BE2C (cell line): ENCODE results near the gene NRARP.
A peak's percentile ranks its signal among the peaks of the same experiment; 100 is the strongest.
"Not testable (repeated sequence)": the region's sequence is repeated elsewhere in the genome, so short reads cannot be mapped to it uniquely, and the experiment has no call there.

Experiments
- DNase-seq: peaks from one replicate; pipeline ENCODE4 v3.0.0-alpha.2; 2020
- H3K27me3 ChIP-seq: fragments of 250-450 bp; sonication (Bioruptor Pico); 2 replicates; pipeline ENCODE4 v1.5.1; 2020; ENCODE audit warnings: mild to moderate bottlenecking
- H3K36me3 ChIP-seq: fragments of 250-450 bp; sonication (Bioruptor Pico); 2 replicates; pipeline ENCODE4 v1.5.1; 2020; ENCODE audit warnings: mild to moderate bottlenecking
- H3K4me1 ChIP-seq: fragments of 250-450 bp; sonication (Bioruptor Pico); 2 replicates; pipeline ENCODE4 v1.5.1; 2020
- H3K4me3 ChIP-seq: 2 replicates; pipeline ENCODE4 v1.5.1; 2011; ENCODE audit warnings: low read depth, low read length
- H3K9me3 ChIP-seq: fragments of 250-450 bp; sonication (Bioruptor Pico); 2 replicates; pipeline ENCODE4 v1.5.1; 2020
- CTCF ChIP-seq: IDR thresholded peaks from 2 replicates; pipeline ENCODE4 v1.5.1; 2012; ENCODE audit warnings: mild to moderate bottlenecking, low read depth, low read length

The NRARP gene

GRCh38 chr9:137262909-137263285, 39.2 kb downstream of the NRARP start:
- Histone ChIP-seq H3K4me3 (no peak overlapping the region), H3K9me3 (no peaks in the 10 kb centered on the region), H3K4me1 (no peaks in the 10 kb centered on the region), H3K27me3 (no peaks in the 10 kb centered on the region), H3K36me3 (peaks cover 33% of the 10 kb centered on the region)
- no peak for TF ChIP-seq CTCF
- DNase-seq = no peak

- not testable (repeated sequence) for H3K4me1 ChIP-seq, H3K27me3 ChIP-seq, H3K4me3 ChIP-seq, H3K9me3 ChIP-seq
- peaks cover 30% of the 10 kb centered on the region for H3K36me3 ChIP-seq
- TF ChIP-seq CTCF = peak; percentile 47
- DNase-seq = peak; percentile 54
Measured at GRCh38 chr9:137262173-137262908, 39.7 kb downstream of the NRARP start.

GRCh38 chr9:137256856-137257255, 45.2 kb downstream of the NRARP start:
- no peak overlapping the region; the same call in 1 of the 2 replicates for H3K4me3 ChIP-seq
- TF ChIP-seq CTCF = no peak
- H3K9me3 ChIP-seq = no peaks in the 10 kb centered on the region
- peaks cover 4% of the 10 kb centered on the region for H3K4me1 ChIP-seq
- no peak for DNase-seq
- peaks cover 19% of the 10 kb centered on the region for H3K36me3 ChIP-seq
- no peaks in the 10 kb centered on the region for H3K27me3 ChIP-seq

GRCh38 chr9:137256362-137256761, 45.7 kb downstream of the NRARP start:
- no peak for TF ChIP-seq CTCF
- Histone ChIP-seq H3K27me3 (no peaks in the 10 kb centered on the region), H3K4me1 (peaks cover 4% of the 10 kb centered on the region), H3K4me3 (peak overlapping the region; percentile 93), H3K9me3 (no peaks in the 10 kb centered on the region), H3K36me3 (peaks cover 19% of the 10 kb centered on the region)
- DNase-seq = no peak

GRCh38 chr9:137255448-137256114, 46.5 kb downstream of the NRARP start:
- TF ChIP-seq CTCF = no peak

More at GRCh38 chr9:137255448-137256114, 46.5 kb downstream of the NRARP start:
- H3K9me3 ChIP-seq = no peaks in the 10 kb centered on the region
- peaks cover 19% of the 10 kb centered on the region for H3K36me3 ChIP-seq
- no peak for DNase-seq
- H3K4me3 ChIP-seq = peak overlapping the region; percentile 93
- peaks cover 4% of the 10 kb centered on the region for H3K4me1 ChIP-seq
- H3K27me3 ChIP-seq = no peaks in the 10 kb centered on the region
